Esophagus (tissue), 2 donors: Measurements from ENCODE around the gene GALNT13. TPM values are rescaled to one million over a fixed set of nuclear protein-coding genes. Genes with fewer than 3 reads are reported as not detected.

Source experiments
- H3K27ac ChIP-seq, 2 donors: one replicate each; pipeline ENCODE4 v1.5.1; 2013; ENCODE audit warnings: low read depth in 2 of 2, mild to moderate bottlenecking in 2 of 2, inconsistent platforms in 1 of 2, low read length in 1 of 2, moderate library complexity in 1 of 2
- H3K27me3 ChIP-seq, 2 donors: one replicate each; pipeline ENCODE4 v1.6.1; 2013; ENCODE audit warnings: low read length in 2 of 2, control low read depth in 1 of 2, mild to moderate bottlenecking in 1 of 2; ENCODE audit not compliant: insufficient read depth in 2 of 2, control insufficient read depth in 1 of 2
- H3K36me3 ChIP-seq, 2 donors: one replicate each; pipeline ENCODE4 v1.6.1; 2013; ENCODE audit warnings: low read length in 1 of 2; ENCODE audit not compliant: control insufficient read depth in 2 of 2, insufficient read depth in 2 of 2
- H3K4me1 ChIP-seq, 2 donors: one replicate each; pipeline ENCODE4 v1.6.1; 2013; ENCODE audit warnings: low read length in 1 of 2; ENCODE audit not compliant: control insufficient read depth in 2 of 2, insufficient read depth in 2 of 2
- H3K4me3 ChIP-seq, 2 donors: one replicate each; pipeline ENCODE4 v1.5.1; 2013; ENCODE audit warnings: low read length in 2 of 2, mild to moderate bottlenecking in 2 of 2, low read depth in 1 of 2, moderate library complexity in 1 of 2
- H3K9me3 ChIP-seq, 2 donors: one replicate each; pipeline ENCODE4 v1.6.1; 2013; ENCODE audit warnings: mild to moderate bottlenecking in 2 of 2, low read depth in 1 of 2, low read length in 1 of 2, moderate library complexity in 1 of 2; ENCODE audit not compliant: control insufficient read depth in 2 of 2, insufficient read depth in 1 of 2
- WGBS, 2 donors: extraction: QIAGEN DNeasy Blood & Tissue Kit; methylation state at CpG; one replicate each; pipeline ENCODE4 v1.1.7; 2013; 5-methylcytosine and 5-hydroxymethylcytosine counted together
- polyA plus RNA-seq, 2 donors: library from polyadenylated mRNA; stranded (reverse); fragments of 200-250 nt; gene quantifications; one replicate each; pipeline ENCODE4 v1.2.3, GENCODE V29; 2013
- donor health status: healthy with polysubstance abuse.
- donor health status: Bipolar disorder and iron deficiency.

The GALNT13 gene
- polyA plus RNA-seq, 2 donors = 0.02 TPM; not detected in 1

- Histone ChIP-seq H3K27ac (no peak overlapping the region), H3K27me3 (no peaks in the 10 kb centered on the region), H3K9me3 (no peaks in the 10 kb centered on the region), H3K4me3 (no peak overlapping the region), H3K4me1 (no peaks in the 10 kb centered on the region), H3K36me3 (no peaks in the 10 kb centered on the region)
- WGBS, 2 donors = 69 to 70% methylated on average over 3 of the region's 3 CpGs
Observed at GRCh38 chr2:154228566-154229280, 357.0 kb downstream of the GALNT13 start.

DNA sequence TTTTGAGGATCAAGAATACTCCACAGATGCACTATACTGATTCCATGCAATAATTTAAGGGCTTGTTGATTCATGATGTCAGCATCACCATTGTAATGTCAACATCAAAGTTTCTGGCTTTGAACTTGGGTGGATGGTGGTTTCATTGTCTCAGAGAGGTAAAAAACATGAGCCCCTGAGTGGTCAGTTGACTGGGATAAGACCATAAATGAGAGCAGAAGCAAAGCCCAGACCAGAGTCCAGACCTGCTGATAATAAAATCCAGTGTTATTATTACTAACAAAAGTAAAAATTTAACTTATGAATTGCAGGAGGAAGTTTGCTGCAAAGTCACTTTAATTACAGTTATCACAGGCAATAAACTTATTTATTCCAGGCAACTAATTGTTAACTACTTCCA lies 358.2 kb downstream of the GALNT13 start:
- Histone ChIP-seq H3K36me3 (no peaks in the 10 kb centered on the region), H3K27me3 (no peaks in the 10 kb centered on the region), H3K27ac (no peak overlapping the region), H3K4me3 (no peak overlapping the region), H3K9me3 (no peaks in the 10 kb centered on the region), H3K4me1 (no peaks in the 10 kb centered on the region)

GRCh38 chr2:154231021-154231420 lies 359.3 kb downstream of the GALNT13 start:
- no peak overlapping the region for H3K4me3 ChIP-seq
- no peaks in the 10 kb centered on the region for H3K36me3 ChIP-seq
- H3K27ac ChIP-seq = no peak overlapping the region
- no peaks in the 10 kb centered on the region for H3K4me1 ChIP-seq
- WGBS, 2 donors = 18 to 29% methylated on average over 1 of the region's 1 CpG
- no peaks in the 10 kb centered on the region for H3K9me3 ChIP-seq
- no peaks in the 10 kb centered on the region for H3K27me3 ChIP-seq

DNA sequence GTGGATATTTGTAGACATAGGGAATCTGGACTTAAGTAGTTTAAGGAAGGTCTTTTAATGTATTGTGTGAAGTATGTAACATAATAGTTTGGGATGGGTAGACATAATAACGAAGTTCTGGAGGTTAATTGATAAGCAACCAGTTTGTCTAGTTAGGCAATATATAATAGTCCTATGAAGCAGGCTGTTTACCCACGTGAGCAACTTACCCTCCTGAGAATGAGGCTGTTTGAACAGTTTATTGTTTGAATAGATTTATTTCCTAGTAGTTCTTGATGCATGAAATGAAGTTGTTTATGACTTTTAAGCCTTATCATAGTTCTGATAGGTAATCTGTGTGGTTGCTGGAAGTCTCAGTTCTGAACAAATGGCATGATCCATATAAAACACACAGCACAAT lies 361.5 kb downstream of the GALNT13 start:
- H3K9me3 ChIP-seq = no peaks in the 10 kb centered on the region
- H3K27ac ChIP-seq = no peak overlapping the region
- no peaks in the 10 kb centered on the region for H3K27me3 ChIP-seq
- 32 to 41% methylated on average over 2 of the region's 2 CpGs for WGBS, 2 donors
- no peaks in the 10 kb centered on the region for H3K36me3 ChIP-seq
- no peaks in the 10 kb centered on the region for H3K4me1 ChIP-seq
- H3K4me3 ChIP-seq = no peak overlapping the region

DNA sequence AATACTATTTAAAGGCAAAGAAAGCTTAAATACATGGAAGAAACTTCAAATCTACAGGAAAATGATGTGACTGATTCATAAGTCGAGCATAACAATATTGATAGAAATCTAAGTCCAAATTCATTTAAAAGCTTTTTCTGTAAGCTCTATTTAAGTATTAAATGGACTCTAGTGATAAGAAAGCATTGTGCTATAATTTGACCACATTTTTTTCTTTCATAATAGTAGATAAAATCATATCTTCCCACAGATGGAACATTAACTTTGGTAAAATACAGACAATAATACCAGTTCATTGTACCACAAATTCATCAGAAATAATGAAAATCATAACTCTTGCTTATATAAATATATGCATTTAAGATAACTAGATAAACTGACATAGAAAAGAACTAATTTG lies 366.5 kb downstream of the GALNT13 start:
- H3K27ac ChIP-seq = no peak overlapping the region
- WGBS, 2 donors = 60 to 62% methylated on average over 1 of the region's 1 CpG
- no peaks in the 10 kb centered on the region for H3K4me1 ChIP-seq
- no peaks in the 10 kb centered on the region for H3K27me3 ChIP-seq
- no peak overlapping the region for H3K4me3 ChIP-seq
- H3K9me3 ChIP-seq = peaks cover 0 to 6% of the 10 kb centered on the region in 2 donors
- no peaks in the 10 kb centered on the region for H3K36me3 ChIP-seq

DNA sequence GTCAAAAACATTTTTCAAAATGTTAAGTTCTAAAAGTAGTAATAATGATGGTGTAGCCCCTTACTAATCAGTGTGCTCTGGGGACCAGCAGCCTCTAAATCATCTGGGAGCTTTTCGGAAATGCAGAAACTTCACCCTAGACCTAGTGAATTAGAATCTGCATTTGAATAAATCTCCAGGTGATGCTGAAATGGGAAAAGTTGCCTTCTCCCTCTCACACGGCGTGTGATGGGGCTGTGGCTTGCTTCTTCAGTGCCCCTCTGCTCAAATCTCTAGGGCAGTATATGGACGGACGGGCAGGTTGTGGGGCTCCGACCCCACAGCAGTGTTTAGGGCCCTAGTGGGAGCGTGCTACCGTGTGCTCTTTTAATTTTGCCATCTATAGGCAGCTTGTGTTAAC lies 368.6 kb downstream of the GALNT13 start:
- H3K27ac ChIP-seq = no peak overlapping the region
- H3K4me3 ChIP-seq = no peak overlapping the region
- H3K27me3 ChIP-seq = no peaks in the 10 kb centered on the region
- H3K9me3 ChIP-seq = peaks cover 0 to 6% of the 10 kb centered on the region in 2 donors
- WGBS, 2 donors = 89% methylated on average over 8 of the region's 8 CpGs
- no peaks in the 10 kb centered on the region for H3K4me1 ChIP-seq
- no peaks in the 10 kb centered on the region for H3K36me3 ChIP-seq

DNA sequence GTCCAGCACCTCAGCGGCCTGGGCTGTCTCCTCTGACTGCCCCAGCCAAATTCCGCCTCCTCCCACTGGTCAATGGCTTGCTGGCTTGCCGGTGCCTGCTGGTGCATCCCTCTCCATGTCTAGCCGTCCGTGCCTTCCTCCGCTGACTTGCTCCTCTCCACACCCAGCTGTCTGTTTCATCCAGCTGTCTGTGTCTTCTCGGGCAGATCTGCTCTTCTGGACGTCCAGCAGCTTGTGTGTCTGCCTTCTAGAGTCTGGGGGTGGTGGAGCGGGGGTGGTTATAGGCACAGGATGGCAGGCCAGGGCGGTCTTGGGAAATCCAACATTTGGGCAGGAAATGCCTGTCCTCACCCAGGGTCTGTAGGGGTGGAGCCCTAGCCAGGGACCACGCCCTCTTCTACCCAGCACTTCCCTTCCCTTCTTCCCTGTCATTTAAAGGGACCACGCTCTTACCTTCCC lies 369.2 kb downstream of the GALNT13 start:
- H3K36me3 ChIP-seq = no peaks in the 10 kb centered on the region
- no peaks in the 10 kb centered on the region for H3K27me3 ChIP-seq
- WGBS, 2 donors = 78 to 80% methylated on average over 12 of the region's 12 CpGs
- no peaks in the 10 kb centered on the region for H3K4me1 ChIP-seq
- H3K27ac ChIP-seq = no peak overlapping the region
- no peak overlapping the region for H3K4me3 ChIP-seq
- H3K9me3 ChIP-seq = peaks cover 0 to 6% of the 10 kb centered on the region in 2 donors

DNA sequence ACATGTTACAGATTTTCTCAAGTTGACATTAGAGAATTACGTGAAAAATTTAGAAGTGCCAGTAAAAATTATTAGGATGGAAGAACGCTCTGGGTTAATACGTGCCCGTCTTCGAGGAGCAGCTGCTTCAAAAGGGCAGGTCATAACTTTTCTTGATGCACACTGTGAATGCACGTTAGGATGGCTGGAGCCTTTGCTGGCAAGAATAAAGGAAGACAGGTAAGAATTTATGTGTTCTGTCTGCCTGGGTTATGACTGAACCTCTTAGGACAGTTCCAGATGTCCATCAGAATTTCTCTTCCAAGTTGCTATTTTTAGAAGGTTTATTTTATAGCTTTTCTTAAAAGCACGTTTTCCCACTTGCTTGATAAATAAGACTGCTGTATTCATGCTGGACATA lies 371.0 kb downstream of the GALNT13 start:
- 74 to 75% methylated on average over 7 of the region's 7 CpGs for WGBS, 2 donors
- no peaks in the 10 kb centered on the region for H3K36me3 ChIP-seq
- H3K4me1 ChIP-seq = no peaks in the 10 kb centered on the region
- no peaks in the 10 kb centered on the region for H3K27me3 ChIP-seq
- no peak overlapping the region for H3K27ac ChIP-seq
- peaks cover 0 to 6% of the 10 kb centered on the region in 2 donors for H3K9me3 ChIP-seq
- no peak overlapping the region for H3K4me3 ChIP-seq

DNA sequence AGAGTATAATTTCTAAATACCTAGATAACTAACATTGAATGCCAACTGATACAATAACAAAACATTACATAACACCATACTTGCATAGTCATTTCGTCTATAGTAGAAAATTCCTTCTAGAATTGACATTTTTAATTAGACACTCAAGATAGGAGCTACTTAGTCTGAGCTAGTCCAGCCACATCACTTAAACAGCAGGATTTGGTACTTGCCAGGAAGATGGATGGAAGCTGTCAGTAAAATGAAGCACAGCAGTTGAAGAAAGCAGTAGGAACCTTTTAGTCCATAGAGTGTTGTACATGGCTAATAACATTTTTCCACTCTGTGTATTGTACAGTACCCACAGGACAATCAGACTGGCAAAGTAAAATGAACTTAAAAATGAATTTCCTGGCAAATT lies 372.0 kb downstream of the GALNT13 start:
- no peaks in the 10 kb centered on the region for H3K4me1 ChIP-seq
- H3K9me3 ChIP-seq = peaks cover 0 to 6% of the 10 kb centered on the region in 2 donors
- 34 to 37% methylated on average over 1 of the region's 1 CpG for WGBS, 2 donors
- no peak overlapping the region for H3K4me3 ChIP-seq
- H3K36me3 ChIP-seq = no peaks in the 10 kb centered on the region
- no peak overlapping the region for H3K27ac ChIP-seq
- H3K27me3 ChIP-seq = no peaks in the 10 kb centered on the region

DNA sequence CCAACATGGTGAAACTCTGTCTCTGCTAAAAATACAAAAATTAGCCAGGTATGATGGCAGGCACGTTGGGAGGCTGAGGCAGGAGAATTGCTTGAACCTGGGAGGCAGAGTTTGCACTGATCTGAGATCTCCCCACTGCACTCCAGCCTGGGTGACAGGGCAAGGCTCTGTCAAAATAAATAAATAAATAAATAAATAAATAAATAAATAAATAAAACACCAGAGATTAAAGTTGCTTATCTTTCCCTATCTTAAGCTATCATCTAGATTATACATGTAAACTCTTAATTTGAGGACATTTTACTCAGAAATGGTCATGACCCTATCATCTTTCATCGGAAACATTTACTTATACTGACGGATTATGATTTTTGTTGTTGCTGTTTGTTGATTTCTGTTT lies 373.2 kb downstream of the GALNT13 start:
- WGBS, 2 donors = 79 to 83% methylated on average over 3 of the region's 3 CpGs
- H3K9me3 ChIP-seq = peaks cover 0 to 6% of the 10 kb centered on the region in 2 donors
- H3K36me3 ChIP-seq = no peaks in the 10 kb centered on the region
- no peak overlapping the region for H3K27ac ChIP-seq
- H3K4me3 ChIP-seq = no peak overlapping the region
- no peaks in the 10 kb centered on the region for H3K27me3 ChIP-seq
- H3K4me1 ChIP-seq = no peaks in the 10 kb centered on the region
